ENCODE measurements around the gene ZSCAN31. TPM values are rescaled to one million over a fixed set of nuclear protein-coding genes. Genes with fewer than 3 reads are reported as not detected.
"Not testable (repeated sequence)": the region's sequence is repeated elsewhere in the genome, so short reads cannot be mapped to it uniquely, and the experiment has no call there.

The ZSCAN31 gene
- total and polyA plus RNA-seq, 7 donors: 3.6 to 41.7 (median 22.8) TPM

DNA sequence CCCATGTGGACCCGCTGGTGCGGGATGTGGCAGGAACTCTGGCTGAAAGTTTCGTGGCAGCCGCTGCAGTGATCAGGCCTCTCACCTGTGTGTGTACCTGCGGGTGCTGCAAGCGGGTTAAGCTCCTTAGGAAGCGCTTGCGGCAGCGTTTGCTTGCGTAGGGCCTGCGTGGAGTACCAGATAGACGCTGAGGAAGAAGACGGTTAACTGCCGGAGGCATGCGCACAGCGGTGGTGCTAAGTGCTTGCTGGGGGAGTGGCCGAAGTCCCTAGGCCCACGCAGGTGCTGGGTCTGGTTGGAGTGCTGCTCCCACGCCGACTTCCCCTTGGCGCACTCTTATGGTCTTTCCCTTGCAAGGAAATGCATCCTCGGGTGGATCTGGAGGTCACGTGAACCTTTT is 23.0 kb downstream of the ZSCAN31 start:
- Histone ChIP-seq H3K36me3 (peaks cover 0 to 6% (median 3%) of the 10 kb centered on the region in 4 donors), H3K9me3 (no peaks in the 10 kb centered on the region), H3K4me3 (no peak overlapping the region), H3K4me1 (no peaks in the 10 kb centered on the region), H3K27ac (no peak overlapping the region), H3K27me3 (no peaks in the 10 kb centered on the region)
- 92 to 95% methylated on average over 23 of the region's 23 CpGs for WGBS, 2 donors
- DNase-seq: no peak
- TF ChIP-seq POLR2A (IDR thresholded peaks at IDR 0.05): no peak
- no peak for TF ChIP-seq EP300 (IDR thresholded peaks at IDR 0.05)
- no peak for TF ChIP-seq POLR2AphosphoS5 (IDR thresholded peaks at IDR 0.05)
- intact Hi-C loops (cut with DNase I): no loop called here

- 77 to 81% methylated on average over 9 of the region's 9 CpGs for WGBS, 2 donors
- H3K4me3 ChIP-seq: no peak overlapping the region
- TF ChIP-seq POLR2AphosphoS5 (IDR thresholded peaks at IDR 0.05) (no peak), POLR2A (IDR thresholded peaks at IDR 0.05) (no peak), EP300 (IDR thresholded peaks at IDR 0.05) (no peak)
- TF ChIP-seq, protein P1, sequence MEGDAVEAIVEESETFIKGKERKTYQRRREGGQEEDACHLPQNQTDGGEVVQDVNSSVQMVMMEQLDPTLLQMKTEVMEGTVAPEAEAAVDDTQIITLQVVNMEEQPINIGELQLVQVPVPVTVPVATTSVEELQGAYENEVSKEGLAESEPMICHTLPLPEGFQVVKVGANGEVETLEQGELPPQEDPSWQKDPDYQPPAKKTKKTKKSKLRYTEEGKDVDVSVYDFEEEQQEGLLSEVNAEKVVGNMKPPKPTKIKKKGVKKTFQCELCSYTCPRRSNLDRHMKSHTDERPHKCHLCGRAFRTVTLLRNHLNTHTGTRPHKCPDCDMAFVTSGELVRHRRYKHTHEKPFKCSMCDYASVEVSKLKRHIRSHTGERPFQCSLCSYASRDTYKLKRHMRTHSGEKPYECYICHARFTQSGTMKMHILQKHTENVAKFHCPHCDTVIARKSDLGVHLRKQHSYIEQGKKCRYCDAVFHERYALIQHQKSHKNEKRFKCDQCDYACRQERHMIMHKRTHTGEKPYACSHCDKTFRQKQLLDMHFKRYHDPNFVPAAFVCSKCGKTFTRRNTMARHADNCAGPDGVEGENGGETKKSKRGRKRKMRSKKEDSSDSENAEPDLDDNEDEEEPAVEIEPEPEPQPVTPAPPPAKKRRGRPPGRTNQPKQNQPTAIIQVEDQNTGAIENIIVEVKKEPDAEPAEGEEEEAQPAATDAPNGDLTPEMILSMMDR (IDR thresholded peaks at IDR 0.05): no peak
- H3K9me3 ChIP-seq: no peaks in the 10 kb centered on the region
- DNase-seq: no peak
- H3K27me3 ChIP-seq: no peaks in the 10 kb centered on the region
- H3K4me1 ChIP-seq: no peaks in the 10 kb centered on the region
- peaks cover 0 to 6% (median 3%) of the 10 kb centered on the region in 4 donors for H3K36me3 ChIP-seq
- intact Hi-C loops (cut with DNase I): no loop called here
- H3K27ac ChIP-seq: no peak overlapping the region
These were observed 24.7 kb downstream of the ZSCAN31 start for GRCh38 chr6:28311139-28311823.

- intact Hi-C loops (cut with DNase I); H3K4me1 ChIP-seq; H3K27ac ChIP-seq; H3K27me3 ChIP-seq; DNase-seq; H3K4me3 ChIP-seq; H3K9me3 ChIP-seq: not testable (repeated sequence)
- H3K36me3 ChIP-seq: peaks cover 0 to 13% (median 0%) of the 10 kb centered on the region in 4 donors
These were observed 29.6 kb downstream of the ZSCAN31 start for GRCh38 chr6:28306363-28306762.

- Histone ChIP-seq H3K9me3 (no peaks in the 10 kb centered on the region), H3K4me3 (no peak overlapping the region), H3K27me3 (no peaks in the 10 kb centered on the region), H3K36me3 (peaks cover 0 to 37% (median 6%) of the 10 kb centered on the region in 4 donors), H3K27ac (no peak overlapping the region), H3K4me1 (no peaks in the 10 kb centered on the region)
- WGBS, 2 donors: 75 to 86% methylated on average over 3 of the region's 3 CpGs
- no peak for DNase-seq
- TF ChIP-seq EP300 (IDR thresholded peaks at IDR 0.05) (no peak), POLR2AphosphoS5 (IDR thresholded peaks at IDR 0.05) (no peak), POLR2A (IDR thresholded peaks at IDR 0.05) (no peak)
- TF ChIP-seq, protein P1 (IDR thresholded peaks at IDR 0.05): no peak
- intact Hi-C loops (cut with DNase I): no loop called here
These were observed 32.4 kb downstream of the ZSCAN31 start for GRCh38 chr6:28303570-28303969.

DNA sequence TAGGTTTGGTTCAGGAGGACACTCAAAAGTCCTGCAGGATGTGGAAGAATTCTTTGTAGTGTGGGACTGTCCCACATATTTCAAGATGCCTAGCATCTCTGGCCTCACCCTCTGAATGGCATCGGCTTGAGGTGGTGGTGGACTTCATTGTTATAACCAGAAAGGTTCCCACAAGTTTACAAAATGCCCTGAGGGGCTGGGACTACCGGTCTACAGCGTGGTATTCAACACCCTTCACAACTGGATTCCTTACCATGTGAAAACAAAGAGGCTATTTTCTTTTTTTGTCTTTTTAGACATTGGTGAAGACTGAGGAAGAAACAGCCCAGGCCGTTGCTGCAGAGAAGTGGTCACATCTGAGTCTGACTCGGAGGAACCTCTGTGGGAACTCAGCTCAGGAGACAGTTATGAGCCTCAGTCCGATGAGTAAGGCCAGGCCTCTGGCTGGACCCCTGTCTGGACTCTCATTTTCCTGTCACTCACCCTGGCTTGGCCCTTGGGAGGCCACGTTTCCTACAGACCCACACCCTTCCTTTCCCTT is 39.4 kb downstream of the ZSCAN31 start:
- TF ChIP-seq POLR2A (IDR thresholded peaks at IDR 0.05) (no peak), POLR2AphosphoS5 (IDR thresholded peaks at IDR 0.05) (no peak), EP300 (IDR thresholded peaks at IDR 0.05) (no peak)
- TF ChIP-seq, protein P1 (IDR thresholded peaks at IDR 0.05): no peak
- Histone ChIP-seq H3K4me1 (no peaks in the 10 kb centered on the region), H3K36me3 (peaks cover 0 to 62% (median 9%) of the 10 kb centered on the region in 4 donors), H3K9me3 (no peaks in the 10 kb centered on the region), H3K4me3 (no peak overlapping the region), H3K27me3 (no peaks in the 10 kb centered on the region), H3K27ac (no peak overlapping the region)
- DNase-seq: no peak
- 93 to 94% methylated on average over 7 of the region's 7 CpGs for WGBS, 2 donors
- intact Hi-C loops (cut with DNase I): no loop called here
